Upper lobe of right lung (tissue), 1 donor: ENCODE results near the gene RNF220. TPM values are rescaled to one million over a fixed set of nuclear protein-coding genes. Genes with fewer than 3 reads are reported as not detected.
A peak's percentile ranks its signal among the peaks of the same experiment; 100 is the strongest.

Experiments
- ATAC-seq: fragments of 200-7000 bp; cut with Tn5 transposase; one replicate; pipeline ENCODE4 v1.9.1; 2020; ENCODE audit warnings: mild to moderate bottlenecking, moderate library complexity
- DNase-seq: peaks from one replicate; pipeline ENCODE4 v3.0.0-alpha.2; 2020
- H3K27ac ChIP-seq: fragments of 200-600 bp; one replicate; pipeline ENCODE4 v1.8.0; 2022
- H3K27me3 ChIP-seq: fragments of 200-600 bp; one replicate; pipeline ENCODE4 v1.8.0; 2022; ENCODE audit warnings: mild to moderate bottlenecking
- H3K36me3 ChIP-seq: fragments of 200-600 bp; one replicate; pipeline ENCODE4 v1.8.0; 2022
- H3K4me1 ChIP-seq: fragments of 200-600 bp; one replicate; pipeline ENCODE4 v1.8.0; 2022
- H3K4me3 ChIP-seq: fragments of 200-600 bp; one replicate; pipeline ENCODE4 v1.8.0; 2022; ENCODE audit warnings: mild to moderate bottlenecking
- H3K9me3 ChIP-seq: fragments of 200-600 bp; one replicate; pipeline ENCODE4 v1.8.0; 2022
- CTCF ChIP-seq: fragments of 200-600 bp; IDR thresholded peaks from one replicate; pipeline ENCODE4 v1.8.0; 2022; ENCODE audit warnings: antibody characterized with exemption
- intact Hi-C: fragments of 100-400 bp; cut with DNase I; formaldehyde crosslinking; loops from one replicate; pipeline ENCODE4 v1.11.0; 2022
- total RNA-seq: library from RNA; stranded (reverse); fragmentation: NEBNext Ultra II Directional; extraction: Animal tissue kit (Norgen Biotek cat#: 25700); gene quantifications from one replicate; pipeline ENCODE4 v1.2.1, GENCODE V29; 2021
- donor health status: DM: no; HTN: yes; CAD: no; lungs with severe emphysema.

The RNF220 gene
- total RNA-seq, 1 donor from 2014 or later: 72.6 TPM

GRCh38 chr1:44606701-44607281, 201.7 kb downstream of the RNF220 start:
- Histone ChIP-seq H3K9me3 (no peaks in the 10 kb centered on the region), H3K27me3 (no peaks in the 10 kb centered on the region), H3K4me3 (no peak overlapping the region), H3K27ac (no peak overlapping the region), H3K4me1 (no peaks in the 10 kb centered on the region), H3K36me3 (no peaks in the 10 kb centered on the region)
- TF ChIP-seq CTCF: no peak
- intact Hi-C loops: no loop called here
- DNase-seq (no peak), ATAC-seq (no peak)

DNA sequence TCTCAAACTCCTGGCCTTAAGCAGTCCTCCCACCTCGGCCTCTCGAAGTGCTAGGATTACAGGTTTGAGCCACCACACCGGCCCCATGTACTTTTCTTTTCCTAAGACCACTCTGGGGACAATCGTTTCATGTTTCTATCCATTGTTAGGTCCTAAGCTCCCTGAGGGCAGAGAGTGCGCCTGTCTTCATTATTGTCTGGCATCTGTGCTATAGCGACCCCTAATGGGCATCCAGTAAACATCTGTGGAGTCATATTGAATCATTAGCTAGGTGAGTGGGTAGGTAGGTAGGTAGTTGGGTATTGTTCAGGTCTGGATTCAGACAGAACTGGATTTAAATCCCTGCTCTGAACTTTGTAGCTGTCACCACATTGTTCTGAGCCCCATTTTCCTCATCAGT, 203.1 kb downstream of the RNF220 start:
- H3K4me1 ChIP-seq: no peaks in the 10 kb centered on the region
- intact Hi-C loops: no loop called here
- no peaks in the 10 kb centered on the region for H3K27me3 ChIP-seq
- no peak for DNase-seq
- no peak for TF ChIP-seq CTCF
- no peak overlapping the region for H3K27ac ChIP-seq
- no peaks in the 10 kb centered on the region for H3K9me3 ChIP-seq
- H3K4me3 ChIP-seq: no peak overlapping the region
- ATAC-seq: no peak
- H3K36me3 ChIP-seq: no peaks in the 10 kb centered on the region

GRCh38 chr1:44609412-44609767, 204.3 kb downstream of the RNF220 start:
- peak; percentile 39 for TF ChIP-seq CTCF
- Histone ChIP-seq H3K9me3 (no peaks in the 10 kb centered on the region), H3K4me1 (no peaks in the 10 kb centered on the region), H3K27ac (no peak overlapping the region), H3K4me3 (no peak overlapping the region), H3K36me3 (no peaks in the 10 kb centered on the region), H3K27me3 (no peaks in the 10 kb centered on the region)
- ATAC-seq (peak; percentile 45), DNase-seq (no peak)
- intact Hi-C loops: no loop called here

DNA sequence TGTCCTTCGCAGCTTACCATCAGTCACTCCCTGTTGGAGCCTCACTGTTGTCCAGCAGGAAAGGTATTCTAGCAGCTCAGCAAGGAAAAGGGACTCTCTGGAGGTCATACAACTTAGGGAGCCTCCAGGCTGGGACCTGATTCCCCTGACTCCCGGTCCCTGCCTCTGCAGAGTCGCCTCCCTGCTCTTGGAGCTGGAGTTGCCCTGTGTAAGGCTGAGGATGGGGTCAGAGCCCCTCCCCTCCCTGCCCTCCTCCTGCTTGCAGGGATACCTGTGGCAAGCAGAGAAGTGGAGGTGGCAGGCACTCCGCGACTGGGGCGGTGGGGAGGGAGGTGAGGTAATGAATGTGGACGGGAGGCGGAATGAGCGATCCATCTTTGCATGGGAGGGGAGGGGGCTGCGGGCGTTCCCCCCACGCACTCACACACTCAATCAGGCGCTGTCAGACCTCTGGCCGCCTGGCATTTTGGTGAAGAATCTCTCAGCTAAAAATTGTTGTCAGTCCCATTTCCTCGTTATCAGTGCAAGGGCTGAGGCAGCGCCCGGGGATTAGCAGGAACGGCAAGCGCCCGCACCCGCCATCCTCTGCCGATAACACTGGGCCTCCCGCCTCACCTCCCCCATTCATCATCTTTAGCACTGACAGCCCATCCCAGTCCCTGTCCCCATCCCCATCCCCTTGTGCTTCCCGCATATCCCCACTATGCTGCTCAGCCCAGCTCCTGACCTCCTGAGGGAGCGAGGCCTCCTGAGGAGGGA, 204.9 kb downstream of the RNF220 start:
- H3K4me3 ChIP-seq: no peak overlapping the region
- ATAC-seq: no peak
- H3K27ac ChIP-seq: no peak overlapping the region
- intact Hi-C loops: no loop called here
- TF ChIP-seq CTCF: no peak
- DNase-seq: no peak
- H3K4me1 ChIP-seq: no peaks in the 10 kb centered on the region
- no peaks in the 10 kb centered on the region for H3K9me3 ChIP-seq
- no peaks in the 10 kb centered on the region for H3K36me3 ChIP-seq
- H3K27me3 ChIP-seq: no peaks in the 10 kb centered on the region

DNA sequence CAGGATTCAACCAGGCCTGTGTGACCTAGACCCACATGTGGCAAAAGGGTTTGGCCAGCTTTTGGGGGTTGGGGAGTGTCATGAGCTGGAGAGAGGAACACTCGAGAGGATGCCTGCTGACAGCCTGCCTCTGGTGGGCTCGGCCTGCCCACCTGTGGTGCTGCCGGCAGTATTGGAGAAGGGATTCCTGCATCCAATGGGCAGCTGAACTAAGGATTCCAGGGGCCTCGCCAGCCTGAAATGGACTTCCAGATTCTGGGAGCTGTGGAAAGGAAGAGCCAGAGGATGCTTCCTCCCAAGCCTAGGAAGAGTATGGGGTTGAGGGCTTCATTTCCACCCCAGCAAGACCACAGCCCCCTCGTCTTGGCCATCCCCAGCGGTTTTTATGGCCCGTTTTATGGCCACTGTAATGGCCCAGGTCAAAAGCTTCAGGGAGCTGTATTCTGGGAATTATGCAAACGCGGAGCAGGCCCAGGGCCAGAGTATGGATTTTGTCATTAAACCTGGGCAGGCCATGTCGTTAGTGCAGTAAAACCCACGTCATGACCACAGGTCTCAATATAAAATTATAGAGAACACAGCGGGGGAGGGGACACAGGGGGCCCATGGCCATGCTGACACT, 205.6 kb downstream of the RNF220 start:
- H3K36me3 ChIP-seq: no peaks in the 10 kb centered on the region
- no peaks in the 10 kb centered on the region for H3K4me1 ChIP-seq
- H3K4me3 ChIP-seq: no peak overlapping the region
- no peaks in the 10 kb centered on the region for H3K9me3 ChIP-seq
- ATAC-seq (no peak), DNase-seq (no peak)
- intact Hi-C loops: no loop called here
- H3K27ac ChIP-seq: no peak overlapping the region
- H3K27me3 ChIP-seq: no peaks in the 10 kb centered on the region
- TF ChIP-seq CTCF: no peak
